Brain microvascular endothelial cell (primary cell): ENCODE measurements around the gene SETD3.
A peak's percentile ranks its signal among the peaks of the same experiment; 100 is the strongest.

Experiments
- DNase-seq: peaks from one replicate; pipeline ENCODE4 v3.0.0-alpha.2; 2020
- H3K27ac ChIP-seq: fragments of 250-450 bp; sonication (Bioruptor Pico); 2 replicates; pipeline ENCODE4 v1.5.1; 2020; ENCODE audit warnings: mild to moderate bottlenecking, moderate library complexity
- H3K27me3 ChIP-seq: fragments of 250-450 bp; sonication (Bioruptor Pico); replicated peaks from 2 replicates; pipeline ENCODE4 v1.5.1; 2020; ENCODE audit warnings: mild to moderate bottlenecking
- H3K36me3 ChIP-seq: fragments of 250-450 bp; sonication (Bioruptor Pico); replicated peaks from 2 replicates; pipeline ENCODE4 v1.5.1; 2020; ENCODE audit warnings: mild to moderate bottlenecking
- H3K4me3 ChIP-seq: 2 replicates; pipeline ENCODE4 v1.5.1; 2011; ENCODE audit warnings: low read depth, mild to moderate bottlenecking, control low read depth, low read length, moderate library complexity
- in situ Hi-C: cut with HindIII; loops from 2 replicates; pipeline ENCODE4 v1.10.0; 2017; ENCODE audit warnings: low sequenced_read_pairs, low pct_ligation_motif_present
- TF ChIP-seq, protein P1 (sequence below): IDR thresholded peaks from 2 replicates; pipeline ENCODE4 v1.5.1; 2011; ENCODE audit warnings: low read depth, mild to moderate bottlenecking, moderate library complexity, low read length, control low read depth, inconsistent platforms; ENCODE audit errors: missing control alignments

The SETD3 gene

GRCh38 chr14:99383472-99384449 is 96.9 kb downstream of the SETD3 start:
- peak overlapping the region; percentile 7 for H3K27ac ChIP-seq
- in situ Hi-C loops = no loop called here

GRCh38 chr14:99382781-99383471 is 97.7 kb downstream of the SETD3 start:
- Histone ChIP-seq H3K36me3 (no peaks in the 10 kb centered on the region), H3K4me3 (no peak overlapping the region), H3K27me3 (no peaks in the 10 kb centered on the region), H3K27ac (peak overlapping the region; percentile 7)
- peak; percentile 72 for DNase-seq
- in situ Hi-C loops = no loop called here
- TF ChIP-seq, protein P1, sequence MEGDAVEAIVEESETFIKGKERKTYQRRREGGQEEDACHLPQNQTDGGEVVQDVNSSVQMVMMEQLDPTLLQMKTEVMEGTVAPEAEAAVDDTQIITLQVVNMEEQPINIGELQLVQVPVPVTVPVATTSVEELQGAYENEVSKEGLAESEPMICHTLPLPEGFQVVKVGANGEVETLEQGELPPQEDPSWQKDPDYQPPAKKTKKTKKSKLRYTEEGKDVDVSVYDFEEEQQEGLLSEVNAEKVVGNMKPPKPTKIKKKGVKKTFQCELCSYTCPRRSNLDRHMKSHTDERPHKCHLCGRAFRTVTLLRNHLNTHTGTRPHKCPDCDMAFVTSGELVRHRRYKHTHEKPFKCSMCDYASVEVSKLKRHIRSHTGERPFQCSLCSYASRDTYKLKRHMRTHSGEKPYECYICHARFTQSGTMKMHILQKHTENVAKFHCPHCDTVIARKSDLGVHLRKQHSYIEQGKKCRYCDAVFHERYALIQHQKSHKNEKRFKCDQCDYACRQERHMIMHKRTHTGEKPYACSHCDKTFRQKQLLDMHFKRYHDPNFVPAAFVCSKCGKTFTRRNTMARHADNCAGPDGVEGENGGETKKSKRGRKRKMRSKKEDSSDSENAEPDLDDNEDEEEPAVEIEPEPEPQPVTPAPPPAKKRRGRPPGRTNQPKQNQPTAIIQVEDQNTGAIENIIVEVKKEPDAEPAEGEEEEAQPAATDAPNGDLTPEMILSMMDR = no peak

More at GRCh38 chr14:99383472-99384449, 96.9 kb downstream of the SETD3 start:
- TF ChIP-seq, protein P1 = no peak
- H3K27me3 ChIP-seq = no peaks in the 10 kb centered on the region
- DNase-seq = peak; percentile 13
- H3K4me3 ChIP-seq = no peak overlapping the region
- H3K36me3 ChIP-seq = no peaks in the 10 kb centered on the region

- TF ChIP-seq, protein P1 = no peak
- in situ Hi-C loops = no loop called here
- Histone ChIP-seq H3K27ac (no peak overlapping the region), H3K27me3 (no peaks in the 10 kb centered on the region), H3K4me3 (no peak overlapping the region), H3K36me3 (no peaks in the 10 kb centered on the region)
- no peak for DNase-seq
Observed at GRCh38 chr14:99382071-99382470, 98.6 kb downstream of the SETD3 start.

DNA sequence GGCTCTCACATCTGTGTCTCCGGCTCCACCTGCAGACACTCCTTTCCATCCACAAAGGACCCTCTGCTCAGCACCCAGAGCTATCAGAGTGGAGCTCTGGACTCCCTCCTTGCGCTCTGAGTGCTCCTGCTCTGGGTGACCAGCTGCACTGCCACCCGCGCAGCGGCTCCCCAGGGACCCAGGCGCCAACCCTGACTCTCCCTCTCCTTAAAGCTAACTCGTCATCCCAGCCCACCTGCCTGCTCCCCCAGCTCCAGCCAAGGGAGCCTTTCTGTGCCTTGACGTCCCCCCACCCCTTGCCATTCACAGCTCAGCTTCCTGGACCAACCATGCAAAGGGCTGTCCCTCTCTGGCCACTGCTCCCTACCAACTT is 99.0 kb downstream of the SETD3 start:
- no peaks in the 10 kb centered on the region for H3K36me3 ChIP-seq
- H3K27ac ChIP-seq = no peak overlapping the region
- H3K4me3 ChIP-seq = no peak overlapping the region
- TF ChIP-seq, protein P1 = no peak
- in situ Hi-C loops = no loop called here
- no peaks in the 10 kb centered on the region for H3K27me3 ChIP-seq
- no peak for DNase-seq

DNA sequence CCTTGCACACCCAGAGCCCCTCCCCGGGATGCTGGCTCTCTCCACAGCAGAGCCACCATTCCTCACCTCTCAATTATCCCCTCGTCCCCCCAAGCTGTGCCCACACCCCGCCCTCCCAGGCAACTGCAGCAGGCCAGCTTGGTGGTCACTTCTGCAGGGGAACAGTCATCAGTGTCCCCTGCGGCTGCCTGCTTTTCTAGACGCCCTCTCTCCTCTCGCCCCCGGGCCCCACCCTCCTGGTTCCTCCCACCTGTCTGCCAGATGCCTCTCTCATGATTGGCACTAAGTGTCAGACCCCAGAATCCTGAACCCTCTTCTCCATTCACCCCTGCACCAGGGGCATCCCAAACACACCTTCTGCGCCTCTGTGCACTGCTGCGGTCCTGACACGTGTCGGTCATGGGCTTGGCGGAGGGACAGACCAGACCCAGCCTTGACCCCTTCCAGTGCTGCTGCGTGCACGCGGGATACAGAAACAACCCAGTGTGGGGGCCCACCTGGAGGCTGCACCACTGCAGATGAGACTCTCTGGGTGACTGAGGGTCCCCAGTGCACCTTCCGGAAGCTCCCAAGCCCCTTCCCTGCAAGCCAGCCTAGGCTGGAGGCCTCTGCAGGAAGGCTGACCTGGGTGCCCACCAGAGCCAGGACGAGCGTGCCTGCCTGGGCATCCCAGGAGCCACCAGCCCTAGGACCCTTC is 99.5 kb downstream of the SETD3 start:
- DNase-seq = no peak
- Histone ChIP-seq H3K4me3 (no peak overlapping the region), H3K27ac (no peak overlapping the region), H3K36me3 (no peaks in the 10 kb centered on the region), H3K27me3 (no peaks in the 10 kb centered on the region)
- in situ Hi-C loops = no loop called here
- TF ChIP-seq, protein P1 = no peak
